IPS-18c (cell line): Measurements from ENCODE around the gene LINGO3.
"Not testable (repeated sequence)": the region's sequence is repeated elsewhere in the genome, so short reads cannot be mapped to it uniquely, and the experiment has no call there.

Experiments
- H3K4me3 ChIP-seq: 2 replicates; pipeline ENCODE4 v1.7.0; 2013; ENCODE audit warnings: low read depth, mild to moderate bottlenecking, low read length, moderate library complexity; ENCODE audit not compliant: insufficient read depth
- H3K9me3 ChIP-seq: one replicate; pipeline ENCODE4 v1.6.1; 2013; ENCODE audit warnings: mild to moderate bottlenecking, low read length, moderate library complexity; ENCODE audit not compliant: control insufficient read depth, insufficient read depth

The LINGO3 gene, protein sequence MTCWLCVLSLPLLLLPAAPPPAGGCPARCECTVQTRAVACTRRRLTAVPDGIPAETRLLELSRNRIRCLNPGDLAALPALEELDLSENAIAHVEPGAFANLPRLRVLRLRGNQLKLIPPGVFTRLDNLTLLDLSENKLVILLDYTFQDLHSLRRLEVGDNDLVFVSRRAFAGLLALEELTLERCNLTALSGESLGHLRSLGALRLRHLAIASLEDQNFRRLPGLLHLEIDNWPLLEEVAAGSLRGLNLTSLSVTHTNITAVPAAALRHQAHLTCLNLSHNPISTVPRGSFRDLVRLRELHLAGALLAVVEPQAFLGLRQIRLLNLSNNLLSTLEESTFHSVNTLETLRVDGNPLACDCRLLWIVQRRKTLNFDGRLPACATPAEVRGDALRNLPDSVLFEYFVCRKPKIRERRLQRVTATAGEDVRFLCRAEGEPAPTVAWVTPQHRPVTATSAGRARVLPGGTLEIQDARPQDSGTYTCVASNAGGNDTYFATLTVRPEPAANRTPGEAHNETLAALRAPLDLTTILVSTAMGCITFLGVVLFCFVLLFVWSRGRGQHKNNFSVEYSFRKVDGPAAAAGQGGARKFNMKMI

DNA sequence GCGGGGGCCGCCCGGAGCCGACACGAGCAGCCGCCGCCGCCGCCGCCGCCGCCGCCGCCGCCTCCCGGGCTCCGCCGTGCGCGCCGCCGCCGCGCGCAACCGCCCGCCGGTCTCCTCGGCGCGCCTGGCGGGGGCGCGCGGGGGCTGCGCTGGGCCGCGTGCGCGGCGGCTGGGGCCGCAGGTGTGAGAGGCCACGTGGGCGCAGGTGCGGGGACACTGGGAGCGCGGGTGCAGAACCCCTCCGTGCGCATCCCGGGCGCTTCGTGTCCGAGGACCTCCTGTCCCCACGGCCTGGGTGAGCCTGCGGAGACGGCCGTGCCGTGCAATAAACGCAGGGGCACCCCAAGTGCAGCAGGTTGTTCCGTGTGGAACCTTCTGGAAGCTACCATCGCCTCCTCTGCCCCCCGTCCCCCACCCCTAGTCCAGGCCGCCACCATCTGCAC is at the start of gene LINGO3:
Gene LINGO3, minus strand, starts transcription at position 41 of the 443 bp plus-strand sequence. CDS start 16,378 bp downstream, outside the sequence.
- H3K4me3 ChIP-seq: peak within 1 kb of the TSS; percentile 43

DNA sequence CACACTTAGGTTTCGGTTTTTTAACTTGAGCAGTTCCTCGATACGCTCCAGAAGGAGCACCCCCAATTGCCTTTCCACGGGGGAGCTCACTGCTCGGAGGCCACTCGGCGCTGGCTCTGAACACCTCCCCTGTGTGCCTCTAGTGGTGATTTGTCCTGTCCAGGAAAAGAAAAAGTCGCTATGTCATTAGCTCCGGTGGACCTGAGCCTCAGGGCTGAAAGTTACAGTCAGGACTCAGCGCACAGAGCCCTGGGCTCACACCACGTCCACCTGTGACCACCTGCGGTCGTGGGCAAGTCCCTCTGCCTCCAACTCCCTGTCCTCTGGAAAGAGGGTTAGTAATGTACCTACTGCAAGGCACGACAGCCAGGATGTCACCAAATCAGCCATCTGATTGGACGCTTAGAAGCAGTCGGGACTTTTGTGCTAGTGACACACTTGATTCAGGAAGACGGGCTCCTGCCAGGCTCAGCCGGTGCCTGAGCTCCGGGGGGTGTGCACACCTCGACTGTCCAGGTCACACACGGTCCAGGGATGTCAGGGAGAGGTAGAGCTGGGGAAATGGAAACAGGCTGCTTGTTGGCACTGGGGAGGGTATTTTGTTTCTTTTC is 48.2 kb upstream of the LINGO3 start:
- Histone ChIP-seq H3K9me3 (no peaks in the 10 kb centered on the region), H3K4me3 (no peak overlapping the region)

More for the DNA sequence above, at the start of gene LINGO3:
- peaks cover 2% of the 10 kb centered on the region for H3K9me3 ChIP-seq

DNA sequence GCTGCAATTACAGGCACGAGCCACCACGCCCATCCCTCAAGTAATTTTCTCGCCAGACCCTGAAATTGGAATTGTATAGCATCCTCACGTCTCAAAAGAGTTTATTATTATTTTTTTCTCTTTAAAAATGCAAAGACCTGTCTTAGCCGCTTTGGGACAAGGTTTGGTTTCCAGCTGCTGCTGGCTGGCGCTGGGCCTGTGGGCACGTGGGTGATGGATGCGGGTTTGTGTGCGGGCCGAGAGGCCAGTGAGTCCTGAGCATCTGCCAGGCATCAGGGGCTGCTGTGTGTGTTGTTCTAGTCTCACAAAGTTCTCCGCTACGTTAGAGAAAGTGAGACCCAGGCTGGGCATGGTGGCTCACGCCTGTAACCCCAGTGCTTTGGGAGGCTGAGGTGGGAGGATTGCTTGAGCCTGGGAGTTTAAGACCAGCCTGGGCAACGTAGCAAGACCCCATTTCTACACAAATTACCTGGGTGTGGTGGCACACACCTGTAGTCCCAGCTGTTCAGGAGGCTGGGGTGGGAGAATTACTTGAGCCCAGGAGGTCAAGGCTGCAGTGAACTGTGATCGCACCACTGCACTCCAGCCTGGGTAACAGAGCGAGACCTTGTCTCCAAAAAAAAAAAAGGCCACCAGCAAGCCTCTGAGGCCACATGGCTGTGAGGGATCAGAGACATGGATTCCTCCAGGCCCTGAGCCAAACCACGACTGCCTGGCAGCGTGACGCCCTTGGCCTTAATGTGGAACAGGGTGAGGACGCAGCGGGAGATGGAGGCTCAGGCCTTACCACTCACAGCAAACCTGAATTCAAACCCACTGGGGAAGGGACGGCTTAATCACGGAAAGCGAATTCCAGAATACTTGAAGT is 47.4 kb upstream of the LINGO3 start:
- Histone ChIP-seq H3K9me3 (no peaks in the 10 kb centered on the region), H3K4me3 (no peak overlapping the region)

DNA sequence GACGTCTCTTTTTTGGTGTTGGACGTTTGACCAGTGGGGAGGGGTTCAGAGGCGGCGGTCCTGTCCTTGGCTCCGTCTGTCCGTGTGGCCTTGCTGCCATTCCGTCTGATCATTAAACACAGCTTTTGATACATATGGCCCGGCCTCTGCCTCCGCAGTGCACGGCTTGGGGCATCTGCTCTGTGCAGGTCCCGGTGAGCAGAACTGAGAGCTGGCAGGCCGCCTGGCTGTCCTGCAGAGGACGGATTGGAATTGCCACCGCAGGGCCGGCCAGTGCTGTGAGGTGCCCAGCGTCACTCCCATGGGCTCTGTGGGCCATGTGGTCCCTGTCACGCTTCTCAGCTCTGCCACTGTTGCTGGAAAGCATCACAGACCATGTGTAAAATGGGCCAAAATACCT is 46.7 kb upstream of the LINGO3 start:
- H3K4me3 ChIP-seq: no peak overlapping the region
- H3K9me3 ChIP-seq: no peaks in the 10 kb centered on the region

- Histone ChIP-seq H3K9me3 (no peaks in the 10 kb centered on the region), H3K4me3 (no peak overlapping the region)
Observed at GRCh38 chr19:2353887-2354592, 46.1 kb upstream of the LINGO3 start.

- H3K9me3 ChIP-seq: no peaks in the 10 kb centered on the region
- no peak overlapping the region for H3K4me3 ChIP-seq
Observed at GRCh38 chr19:2353159-2353886, 45.4 kb upstream of the LINGO3 start.

- Histone ChIP-seq H3K4me3 (no peak overlapping the region), H3K9me3 (no peaks in the 10 kb centered on the region)
Observed at GRCh38 chr19:2352121-2352520, 44.2 kb upstream of the LINGO3 start.

GRCh38 chr19:2351591-2351990 is 43.6 kb upstream of the LINGO3 start:
- no peaks in the 10 kb centered on the region for H3K9me3 ChIP-seq
- H3K4me3 ChIP-seq: no peak overlapping the region

DNA sequence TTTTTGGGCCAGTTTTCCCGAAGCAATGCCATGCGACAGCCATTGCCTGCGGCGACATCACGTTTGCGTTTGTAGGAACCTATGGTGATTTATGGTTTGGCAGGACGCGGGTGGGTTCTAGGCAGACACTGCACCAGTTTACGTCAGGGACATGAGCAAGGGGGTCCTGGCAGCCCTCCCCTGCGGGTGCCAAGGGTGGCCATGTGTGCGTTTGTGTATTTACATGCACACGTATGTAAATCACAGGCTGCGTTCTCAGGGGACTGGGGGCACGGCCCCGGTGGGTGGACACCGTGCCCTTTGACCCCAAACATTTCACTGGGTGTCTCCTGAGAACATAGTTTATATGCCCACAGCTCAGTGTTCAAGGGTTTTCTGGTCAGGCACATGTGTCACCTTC is 42.7 kb upstream of the LINGO3 start:
- Histone ChIP-seq H3K9me3 (no peaks in the 10 kb centered on the region), H3K4me3 (no peak overlapping the region)

GRCh38 chr19:2349818-2350217 is 41.9 kb upstream of the LINGO3 start:
- not testable (repeated sequence) for H3K4me3 ChIP-seq, H3K9me3 ChIP-seq

- H3K4me3 ChIP-seq: no peak overlapping the region
- no peaks in the 10 kb centered on the region for H3K9me3 ChIP-seq
Observed at GRCh38 chr19:2345794-2346663, 38.1 kb upstream of the LINGO3 start.

DNA sequence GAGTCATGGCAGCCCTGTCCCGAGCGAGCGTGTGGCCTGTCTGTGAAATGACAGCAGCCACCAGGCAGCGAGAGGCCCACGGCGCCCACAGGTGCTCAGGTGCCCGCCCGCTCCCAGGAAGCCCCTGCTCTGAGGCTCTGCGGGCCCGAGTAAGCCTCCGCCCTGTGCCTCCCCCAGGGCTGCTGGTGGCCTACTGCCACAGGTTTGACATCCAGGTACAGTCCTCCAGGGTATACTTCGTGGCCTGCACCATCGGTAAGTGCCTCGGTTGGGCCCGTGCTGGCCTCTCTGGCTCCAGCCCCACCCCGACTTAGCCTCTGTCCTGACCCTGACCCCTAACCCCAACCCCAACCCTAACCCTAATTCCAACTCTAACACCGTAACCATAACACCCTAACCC is 37.1 kb upstream of the LINGO3 start:
- Histone ChIP-seq H3K9me3 (no peaks in the 10 kb centered on the region), H3K4me3 (no peak overlapping the region)

DNA sequence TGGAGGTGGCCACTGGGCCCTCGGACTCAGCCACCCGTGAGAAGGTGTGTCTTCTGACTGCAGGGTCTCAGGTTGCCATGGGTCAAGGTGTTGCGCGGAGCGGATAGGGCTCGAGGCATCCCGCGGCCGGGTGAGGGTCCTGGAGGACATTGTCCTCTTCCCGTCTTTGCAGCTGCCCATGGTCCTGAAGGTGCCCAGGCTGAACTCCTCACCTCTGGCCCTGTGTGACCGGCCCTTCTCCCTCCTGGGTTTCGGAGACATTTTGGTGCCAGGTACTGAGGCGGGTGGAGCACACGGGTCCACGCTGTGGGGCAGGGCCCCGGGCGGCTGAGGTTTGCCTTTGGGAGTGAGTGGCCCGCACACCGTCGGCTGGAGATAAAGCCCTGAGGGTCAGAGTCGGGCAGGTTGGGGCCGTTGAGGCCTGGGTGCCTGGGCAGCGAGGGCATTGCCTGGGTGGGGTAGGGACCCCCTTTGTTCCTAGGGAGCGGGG is 36.5 kb upstream of the LINGO3 start:
- Histone ChIP-seq H3K9me3 (no peaks in the 10 kb centered on the region), H3K4me3 (no peak overlapping the region)

- H3K4me3 ChIP-seq: no peak overlapping the region
- H3K9me3 ChIP-seq: no peaks in the 10 kb centered on the region
Observed at GRCh38 chr19:2343289-2343982, 35.5 kb upstream of the LINGO3 start.
